Thyroid gland (tissue), 4 donors: ENCODE results near the gene TCERG1. TPM values are rescaled to one million over a fixed set of nuclear protein-coding genes. Genes with fewer than 3 reads are reported as not detected.

Experiments used
- DNase-seq, 2 donors: peaks; one replicate each; pipeline ENCODE4 v3.0.0-alpha.2; 2019
- H3K27ac ChIP-seq, 3 donors: fragments of 200-600 bp; sonication (generic); 1 replicate in 2 of 3; 2 replicates in 1 of 3; pipeline ENCODE4 v1.5.1; 2016 to 2019; ENCODE audit warnings: mild to moderate bottlenecking in 1 of 3, moderate library complexity in 1 of 3
- H3K27me3 ChIP-seq: fragments of 200-600 bp; sonication (generic); one replicate; pipeline ENCODE4 v1.5.1; 2019
- H3K36me3 ChIP-seq, 2 donors: fragments of 200-600 bp; sonication (generic); one replicate each; pipeline ENCODE4 v1.5.1; 2016 to 2019
- H3K4me1 ChIP-seq, 2 donors: fragments of 200-600 bp; sonication (generic); one replicate each; pipeline ENCODE4 v1.5.1; 2017 to 2019
- H3K4me3 ChIP-seq, 3 donors: fragments of 200-600 bp; sonication (generic); replicated peaks in 1 of 3; 1 replicate in 2 of 3; 2 replicates in 1 of 3; pipeline ENCODE4 v1.5.1; 2016; ENCODE audit warnings: mild to moderate bottlenecking in 1 of 3
- H3K9me3 ChIP-seq: fragments of 200-600 bp; sonication (generic); one replicate; pipeline ENCODE4 v1.5.1; 2017
- CTCF ChIP-seq, 6 experiments: fragments of 200-600 bp in 3 of 6; fragments of 450-650 bp in 3 of 6; sonication (generic) in 3 of 6; IDR thresholded peaks; one replicate each; pipeline ENCODE4 v1.5.1; 2016 to 2019; ENCODE audit warnings: antibody characterized with exemption in 6 of 6, mild to moderate bottlenecking in 2 of 6, inconsistent platforms in 1 of 6, moderate library complexity in 1 of 6
- POLR2A ChIP-seq, 2 donors: fragments of 450-650 bp; IDR thresholded peaks; one replicate each; pipeline ENCODE4 v1.6.1; 2017; ENCODE audit warnings: antibody characterized with exemption in 2 of 2, mild to moderate bottlenecking in 2 of 2, moderate library complexity in 1 of 2
- WGBS, 2 donors: methylation state at CpG; one replicate each; pipeline ENCODE4 v1.1.5; 2017; 5-methylcytosine and 5-hydroxymethylcytosine counted together
- intact Hi-C: fragments of 100-400 bp; cut with DNase I; formaldehyde crosslinking; loops from one replicate; pipeline ENCODE4 v1.15.1; 2023
- total RNA-seq, 4 donors: library from RNA; depleted of rRNA; stranded (reverse); fragments of >200 nt; gene quantifications; one replicate each; pipeline ENCODE4 v1.2.3, GENCODE V29; 2016

The TCERG1 gene
- total RNA-seq, 4 donors from 2014 or later, result 50.0 to 106 (median 62.4) TPM

DNA sequence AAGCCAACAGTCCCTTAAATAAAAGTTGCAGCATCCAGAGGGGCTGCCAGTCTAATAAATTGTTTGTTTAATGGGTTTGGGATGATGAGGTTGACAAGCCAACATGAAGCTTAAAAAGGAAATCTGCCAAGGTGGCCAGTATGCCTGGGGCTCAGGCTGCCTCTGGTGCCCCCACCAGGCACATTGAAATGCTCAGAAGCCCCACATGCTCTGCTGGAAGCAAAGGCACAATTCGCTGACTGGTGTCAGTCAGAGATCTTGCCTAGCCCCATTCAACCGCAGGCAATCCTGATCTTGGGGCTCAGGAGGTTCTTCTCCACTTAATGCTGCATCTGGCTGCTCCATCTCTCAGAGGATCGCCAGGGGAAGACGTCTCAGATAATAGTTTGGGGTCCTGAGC lies 44.2 kb upstream of the TCERG1 start:
- Histone ChIP-seq H3K4me3 (no peak overlapping the region), H3K4me1 (no peaks in the 10 kb centered on the region), H3K27ac (no peak overlapping the region), H3K27me3 (no peaks in the 10 kb centered on the region), H3K36me3 (no peaks in the 10 kb centered on the region), H3K9me3 (no peaks in the 10 kb centered on the region)
- TF ChIP-seq POLR2A (IDR thresholded peaks at IDR 0.05) (no peak), CTCF (IDR thresholded peaks at IDR 0.05) (no peak)
- WGBS, 2 donors, result 58 to 60% methylated on average over 3 to 4 of the region's 4 CpGs
- no peak for DNase-seq
- intact Hi-C loops, result no loop called here

GRCh38 chr5:146409054-146409671 lies 38.0 kb upstream of the TCERG1 start:
- H3K4me3 ChIP-seq, result no peak overlapping the region
- H3K27ac ChIP-seq, result no peak overlapping the region
- intact Hi-C loops, result no loop called here
- no peak for DNase-seq
- no peak for TF ChIP-seq CTCF (IDR thresholded peaks at IDR 0.05)
- TF ChIP-seq POLR2A (IDR thresholded peaks at IDR 0.05), result no peak
- H3K36me3 ChIP-seq, result no peaks in the 10 kb centered on the region
- H3K9me3 ChIP-seq, result no peaks in the 10 kb centered on the region
- H3K27me3 ChIP-seq, result no peaks in the 10 kb centered on the region
- WGBS, 2 donors, result 29 to 35% methylated on average over 11 of the region's 11 CpGs
- no peaks in the 10 kb centered on the region for H3K4me1 ChIP-seq

- no peaks in the 10 kb centered on the region for H3K9me3 ChIP-seq
- H3K4me1 ChIP-seq, result no peaks in the 10 kb centered on the region
- no peaks in the 10 kb centered on the region for H3K36me3 ChIP-seq
- TF ChIP-seq POLR2A (IDR thresholded peaks at IDR 0.05) (no peak), CTCF (IDR thresholded peaks at IDR 0.05) (no peak)
- H3K27ac ChIP-seq, result no peak overlapping the region
- intact Hi-C loops, result no loop called here
- 88 to 91% methylated on average over 2 of the region's 2 CpGs for WGBS, 2 donors
- no peaks in the 10 kb centered on the region for H3K27me3 ChIP-seq
- no peak overlapping the region for H3K4me3 ChIP-seq
- no peak for DNase-seq
These were observed 36.9 kb upstream of the TCERG1 start for GRCh38 chr5:146410272-146410671.

- Histone ChIP-seq H3K36me3 (no peaks in the 10 kb centered on the region), H3K27me3 (no peaks in the 10 kb centered on the region), H3K4me3 (no peak overlapping the region), H3K27ac (no peak overlapping the region), H3K9me3 (no peaks in the 10 kb centered on the region), H3K4me1 (no peaks in the 10 kb centered on the region)
- no peak for DNase-seq
- TF ChIP-seq CTCF (IDR thresholded peaks at IDR 0.05), result no peak
- TF ChIP-seq POLR2A (IDR thresholded peaks at IDR 0.05), result no peak
- intact Hi-C loops, result loop anchor here (10.0 kb wide), 1 partner anchor 125 kb away; no protein-coding TSS in a partner anchor
These were observed 27.4 kb upstream of the TCERG1 start for GRCh38 chr5:146419696-146420095.

DNA sequence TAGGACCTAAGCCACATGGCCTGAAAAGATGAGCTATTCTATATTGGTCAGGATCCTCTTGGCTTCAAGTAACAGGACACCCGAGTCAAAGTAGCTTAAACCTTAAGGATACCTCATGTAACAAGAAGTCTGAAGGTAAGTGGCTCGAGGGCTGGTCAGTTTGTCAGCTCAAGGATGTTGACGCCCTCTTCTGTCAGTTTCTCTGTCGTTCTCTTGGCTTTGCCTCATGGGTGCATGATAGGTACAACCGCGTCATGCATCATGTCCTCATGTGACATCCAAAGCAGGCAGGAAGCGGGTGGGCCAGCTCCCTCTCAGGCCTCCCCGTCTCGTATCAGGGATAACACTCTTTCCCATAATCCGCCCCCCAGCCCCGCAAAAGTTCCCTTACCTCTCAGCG lies 22.1 kb upstream of the TCERG1 start:
- intact Hi-C loops, result loop anchor here (10.0 kb wide), 1 partner anchor 130 kb away; no protein-coding TSS in a partner anchor
- Histone ChIP-seq H3K4me3 (no peak overlapping the region), H3K27me3 (no peaks in the 10 kb centered on the region), H3K27ac (no peak overlapping the region), H3K36me3 (no peaks in the 10 kb centered on the region), H3K4me1 (peaks cover 0 to 4% of the 10 kb centered on the region in 2 donors), H3K9me3 (no peaks in the 10 kb centered on the region)
- no peak for TF ChIP-seq CTCF (IDR thresholded peaks at IDR 0.05)
- no peak for TF ChIP-seq POLR2A (IDR thresholded peaks at IDR 0.05)
- no peak for DNase-seq
- 63 to 69% methylated on average over 12 of the region's 12 CpGs for WGBS, 2 donors
